GM18873 (cell line): ENCODE measurements around the gene RERE.

Experiments used
- ATAC-seq: cut with Tn5 transposase; IDR thresholded peaks from one replicate; pipeline ENCODE4 v1.9.1; 2021; ENCODE audit warnings: mild to moderate bottlenecking, moderate library complexity, moderate number of reproducible peaks; ENCODE audit not compliant: unreplicated experiment, low FRiP score

The RERE gene

DNA sequence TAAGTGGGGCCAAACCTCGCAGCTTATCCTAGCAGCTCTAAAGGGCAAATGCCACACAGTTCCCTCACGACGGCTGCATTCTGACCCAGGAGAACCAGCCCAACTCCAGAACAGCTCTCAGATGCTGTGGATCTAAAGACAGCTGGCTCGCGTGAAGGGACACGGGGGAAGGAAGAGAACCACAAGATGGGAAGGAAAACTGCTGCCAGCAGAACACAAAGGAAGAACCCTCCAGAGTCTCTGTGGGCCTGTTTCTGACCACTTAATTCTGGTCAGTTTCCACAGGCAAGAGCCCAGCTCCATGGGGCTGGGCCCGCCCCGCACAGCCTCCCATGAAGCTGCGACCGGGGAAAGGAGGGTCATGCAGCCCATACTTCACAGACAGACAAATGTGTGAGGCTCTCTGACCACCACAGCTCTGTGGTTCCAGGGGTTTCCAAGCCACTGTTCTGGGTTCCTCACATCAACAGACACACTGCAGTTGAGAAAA is 438.4 kb downstream of the RERE start:
- no peak for ATAC-seq

- ATAC-seq = no peak
Observed at GRCh38 chr1:8378178-8378577, 439.3 kb downstream of the RERE start.

- no peak for ATAC-seq
Observed at GRCh38 chr1:8377271-8377981, 440.0 kb downstream of the RERE start.

DNA sequence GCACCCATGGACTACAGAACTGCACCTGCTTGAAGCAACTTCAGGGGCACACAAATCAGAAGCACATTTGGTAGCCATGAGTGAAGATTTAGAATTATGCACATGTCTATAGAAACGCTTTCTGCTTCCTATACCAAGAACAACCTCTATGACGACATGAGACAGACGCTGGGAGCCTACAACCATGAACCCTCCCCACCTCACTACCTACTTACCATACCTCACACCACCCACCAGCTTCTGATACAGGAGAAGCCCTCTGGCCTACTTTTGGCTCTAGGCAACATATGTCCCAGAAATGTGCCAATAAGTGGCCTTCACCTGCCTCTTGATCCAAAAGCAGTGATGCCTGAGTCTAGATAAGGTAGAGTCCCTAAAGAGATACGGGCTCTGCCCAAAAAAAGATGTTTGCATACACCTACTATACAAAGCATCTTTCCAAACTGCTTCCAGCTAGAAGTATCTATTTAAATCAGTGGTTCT is 441.0 kb downstream of the RERE start:
- no peak for ATAC-seq

DNA sequence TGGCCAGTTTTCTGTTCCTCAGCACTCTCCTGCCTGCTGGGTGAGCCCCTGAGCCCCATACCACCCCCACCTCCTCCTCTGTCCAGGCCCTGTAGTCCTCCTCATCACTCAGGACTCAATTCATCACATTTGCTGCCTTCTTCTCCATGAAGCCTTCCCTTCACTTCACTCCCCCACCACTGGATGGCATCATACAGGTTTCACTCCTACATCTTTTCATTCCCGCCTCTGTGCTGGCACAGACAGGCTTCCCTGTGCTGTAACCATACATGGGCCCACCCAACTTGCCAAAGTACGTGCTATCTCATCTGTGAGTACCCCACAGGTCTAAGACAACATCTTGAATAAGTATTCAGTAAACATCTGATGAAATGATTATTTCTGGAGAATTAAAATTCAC is 442.6 kb downstream of the RERE start:
- no peak for ATAC-seq

- no peak for ATAC-seq
Observed at GRCh38 chr1:8374356-8374755, 443.1 kb downstream of the RERE start.

DNA sequence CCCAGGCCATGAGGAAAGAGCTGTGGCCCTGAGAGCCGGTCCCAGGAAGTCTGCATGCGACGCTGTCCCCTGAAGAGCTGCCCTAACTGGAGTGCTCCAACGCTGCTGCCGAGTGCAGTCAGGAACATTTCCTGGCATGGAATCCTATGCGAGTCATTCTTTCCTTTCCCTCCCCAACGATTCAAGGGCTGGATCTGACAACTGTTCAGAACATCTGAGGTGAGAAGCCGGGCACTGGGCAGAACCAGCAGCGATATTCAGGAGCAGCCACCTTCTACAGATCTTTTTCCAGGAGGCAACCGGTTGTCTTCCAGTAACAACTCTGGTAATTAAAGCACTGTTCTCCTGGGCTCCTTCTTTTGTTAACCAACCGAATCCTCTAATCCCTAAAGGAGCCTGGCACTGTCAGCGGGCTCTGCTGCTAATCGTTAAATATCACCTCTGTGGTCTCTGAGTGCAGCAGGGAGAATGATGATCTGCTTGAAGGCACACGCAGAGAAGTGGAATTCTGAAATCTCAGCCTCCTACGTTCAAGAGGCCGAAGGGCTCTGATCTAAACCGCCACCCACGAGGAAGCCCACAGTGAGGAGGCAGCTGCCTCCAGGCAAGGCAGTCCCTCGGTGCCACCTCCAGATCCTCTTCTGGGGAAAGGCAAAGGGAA is 443.7 kb downstream of the RERE start:
- no peak for ATAC-seq

DNA sequence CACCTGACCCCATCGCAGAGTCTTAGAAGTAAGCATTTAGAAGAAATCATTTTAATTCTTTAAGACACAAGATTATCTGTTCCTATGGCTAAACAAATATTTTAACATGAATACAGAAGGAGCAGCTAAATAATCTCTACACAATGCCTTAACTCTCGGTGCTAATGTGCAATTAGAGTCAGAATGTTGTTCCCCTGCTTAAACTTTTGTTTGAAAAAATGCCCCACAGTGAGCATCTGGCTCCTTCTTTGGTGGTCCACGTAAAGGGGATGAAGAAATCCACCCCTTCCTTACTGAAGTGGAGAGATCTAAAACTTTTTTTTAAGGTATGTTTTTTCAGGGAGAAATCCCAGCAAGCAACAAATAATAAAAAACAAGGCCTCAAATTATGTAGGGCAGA is 444.3 kb downstream of the RERE start:
- ATAC-seq = no peak

DNA sequence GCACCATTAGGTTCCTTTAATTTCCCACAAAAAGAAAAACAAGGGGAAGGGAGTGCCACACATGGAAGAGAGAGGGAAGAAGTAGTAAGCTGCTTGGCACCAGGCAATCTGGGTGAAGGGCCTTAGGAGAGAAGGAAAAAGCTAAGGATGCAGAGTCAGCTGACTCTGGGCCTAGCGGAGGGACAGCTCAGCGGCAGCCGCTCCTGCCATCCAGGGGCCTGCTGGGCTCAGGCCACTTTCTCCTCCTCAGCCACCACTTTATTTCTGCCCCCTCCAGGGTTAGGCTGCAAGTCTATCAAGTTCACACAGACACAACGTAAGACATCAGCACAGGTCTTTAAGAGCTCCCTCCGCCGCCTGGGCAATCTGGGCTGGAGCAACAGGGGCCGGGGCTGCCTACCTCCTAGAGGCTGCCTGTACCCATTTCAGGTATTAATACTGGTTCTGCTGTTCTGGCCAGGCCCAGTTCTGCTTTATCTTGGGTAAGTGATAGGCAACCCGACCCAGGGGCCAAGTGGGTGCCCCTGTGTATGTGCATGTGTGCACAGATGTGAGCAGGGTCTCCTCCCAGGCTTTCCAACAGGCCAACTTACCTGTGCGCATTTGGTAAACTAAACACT is 446.0 kb downstream of the RERE start:
- ATAC-seq = no peak

DNA sequence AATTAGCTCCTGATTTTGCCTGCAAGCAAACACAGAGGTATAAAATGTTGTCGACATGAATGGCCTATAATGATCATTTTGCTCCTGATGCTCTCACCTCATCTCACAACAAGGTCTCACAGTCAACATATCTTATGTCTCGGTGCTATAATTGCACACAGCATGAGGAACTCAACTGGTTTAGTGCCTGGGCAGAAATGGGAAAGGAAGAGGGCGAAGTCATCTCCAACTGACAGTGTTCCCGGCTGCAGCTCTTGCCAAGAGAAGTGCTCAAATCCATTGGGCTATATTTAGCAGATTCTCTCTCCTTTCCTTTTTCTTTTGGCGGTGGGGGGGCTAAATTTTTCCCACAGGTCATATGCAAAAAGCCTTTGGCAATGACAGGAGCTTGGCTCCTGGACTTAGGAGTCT is 446.5 kb downstream of the RERE start:
- ATAC-seq = no peak

GRCh38 chr1:8370046-8370881 is 447.2 kb downstream of the RERE start:
- no peak for ATAC-seq

GRCh38 chr1:8368956-8369639 is 448.3 kb downstream of the RERE start:
- no peak for ATAC-seq

DNA sequence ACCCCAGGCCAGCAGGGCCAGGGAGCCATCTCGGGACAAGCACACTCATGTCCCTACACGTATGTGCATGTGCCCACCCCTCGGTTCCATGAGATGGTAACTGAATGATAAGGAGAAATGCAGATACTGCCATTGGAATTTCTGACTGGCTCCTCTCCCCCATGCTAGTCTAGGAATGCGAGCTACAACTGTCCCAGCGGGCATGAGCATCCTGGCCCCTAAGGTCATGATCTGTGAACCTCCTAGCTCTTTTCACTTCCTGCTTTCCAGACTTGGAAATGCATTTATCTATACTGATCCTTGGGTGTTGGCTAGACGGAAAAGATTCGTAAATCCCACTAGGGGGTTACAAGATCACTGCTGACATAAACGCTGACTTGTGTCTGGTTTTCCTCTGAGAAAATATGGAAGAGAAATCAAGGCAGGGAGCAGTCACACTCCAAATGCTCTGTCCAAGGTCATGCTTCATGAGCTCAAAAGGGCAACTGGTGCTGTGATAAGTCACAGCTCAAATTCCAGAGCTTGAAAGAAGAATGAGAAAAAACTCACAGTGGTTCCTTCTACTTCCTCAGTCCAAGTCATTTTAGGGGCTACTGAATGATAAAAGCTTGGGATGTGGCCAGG is 449.8 kb downstream of the RERE start:
- ATAC-seq = no peak

DNA sequence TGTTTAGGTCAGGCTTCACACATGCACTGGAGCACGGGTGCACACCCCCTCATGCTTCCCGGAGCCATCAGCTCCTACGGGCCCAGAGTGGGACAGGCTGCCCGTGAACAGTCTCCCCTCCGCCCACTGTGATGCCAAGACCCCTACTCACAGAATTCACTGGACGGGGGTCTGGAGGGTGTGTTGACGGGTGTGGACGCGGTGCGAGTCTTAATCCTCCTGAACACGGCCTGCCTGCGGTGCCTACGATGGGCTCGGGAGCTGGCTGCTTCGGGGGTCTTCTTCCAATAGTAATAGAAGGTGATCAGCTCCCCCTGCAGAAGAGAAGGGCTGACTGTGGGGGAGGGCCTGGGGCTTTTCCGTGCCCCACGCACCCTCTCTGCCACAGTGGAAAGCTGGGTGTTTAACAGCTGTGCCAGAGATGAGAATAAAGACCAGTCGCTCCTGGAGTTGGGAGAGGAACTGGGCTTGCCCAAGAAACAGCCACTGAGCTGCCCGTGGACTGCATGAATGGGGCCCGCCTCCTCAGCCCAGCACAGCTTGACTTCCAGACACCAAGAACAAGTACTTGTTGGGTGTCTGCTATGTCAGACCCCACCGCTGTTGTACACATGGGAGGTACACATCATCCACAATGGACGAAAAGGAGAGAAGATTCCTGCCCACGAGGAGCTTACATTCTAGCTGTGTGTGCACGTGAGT is 451.6 kb downstream of the RERE start:
- no peak for ATAC-seq

DNA sequence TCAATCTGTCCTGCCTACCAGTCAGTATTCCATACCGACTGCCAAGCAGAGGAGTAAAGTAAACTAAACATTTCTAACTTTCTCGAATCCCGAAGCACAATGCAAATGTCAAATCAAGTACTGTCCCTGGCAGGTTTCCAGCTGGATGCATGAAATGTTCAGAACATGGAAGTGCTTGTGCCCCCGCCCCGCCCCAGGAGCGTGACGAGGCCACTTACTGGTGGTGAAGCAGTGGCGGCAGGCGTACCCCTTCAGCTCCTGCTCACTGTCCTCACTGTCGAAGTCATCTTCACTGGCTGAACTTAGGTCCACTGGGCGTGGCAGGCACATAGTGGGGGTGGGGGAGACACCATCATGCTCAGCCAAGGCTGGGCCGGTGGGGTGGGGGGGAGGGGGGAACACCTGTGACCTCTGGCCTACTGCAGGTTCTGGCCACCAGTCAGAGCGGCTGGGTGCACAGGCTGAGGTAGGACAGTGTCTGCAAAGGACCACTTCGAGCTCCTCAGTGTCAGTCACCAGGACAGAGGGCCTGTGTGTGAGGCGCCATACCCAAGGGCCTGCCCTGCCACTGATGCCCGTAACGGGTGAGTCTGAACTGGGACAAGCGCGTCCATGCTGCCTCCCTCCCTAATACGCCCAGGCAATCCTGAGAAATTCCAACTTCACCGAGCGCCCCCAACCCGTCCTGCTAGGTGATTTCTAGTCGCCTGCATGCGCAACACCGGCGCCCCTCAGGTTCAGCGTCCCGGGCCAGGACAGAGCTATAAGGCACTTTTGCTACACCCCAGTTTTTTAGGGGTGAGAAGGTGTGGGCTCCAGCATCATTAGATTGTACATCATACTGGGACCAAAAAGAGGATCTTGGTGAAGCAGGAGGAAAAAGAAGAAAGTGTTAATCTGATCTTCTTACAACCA is 452.7 kb downstream of the RERE start:
- ATAC-seq = no peak

DNA sequence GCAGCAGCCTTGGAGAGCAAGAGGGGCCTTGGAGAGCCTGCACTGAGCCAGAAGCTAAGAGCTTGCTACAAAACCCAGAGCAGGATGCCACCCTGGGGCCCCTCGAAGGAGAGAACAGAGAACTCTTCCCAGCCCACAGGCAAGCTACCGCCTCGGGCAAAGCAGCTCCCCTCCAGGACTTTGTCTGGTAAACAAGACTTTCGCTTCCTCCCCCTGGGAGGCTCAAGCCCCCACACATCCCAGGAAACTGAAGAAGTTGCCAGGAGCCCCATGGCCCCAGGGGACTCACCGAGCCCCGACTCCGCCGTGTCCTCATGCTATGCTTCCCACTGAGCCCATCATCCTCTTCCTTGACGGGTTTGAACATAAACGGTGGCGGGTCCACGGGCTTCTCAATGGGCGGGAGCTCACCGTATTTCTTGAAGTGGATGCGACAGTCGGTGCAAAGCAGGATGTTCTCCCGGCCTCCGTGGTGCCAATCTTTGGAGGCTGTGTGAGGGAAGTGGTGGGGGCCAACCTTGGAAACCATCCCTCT is 453.6 kb downstream of the RERE start:
- ATAC-seq = no peak

DNA sequence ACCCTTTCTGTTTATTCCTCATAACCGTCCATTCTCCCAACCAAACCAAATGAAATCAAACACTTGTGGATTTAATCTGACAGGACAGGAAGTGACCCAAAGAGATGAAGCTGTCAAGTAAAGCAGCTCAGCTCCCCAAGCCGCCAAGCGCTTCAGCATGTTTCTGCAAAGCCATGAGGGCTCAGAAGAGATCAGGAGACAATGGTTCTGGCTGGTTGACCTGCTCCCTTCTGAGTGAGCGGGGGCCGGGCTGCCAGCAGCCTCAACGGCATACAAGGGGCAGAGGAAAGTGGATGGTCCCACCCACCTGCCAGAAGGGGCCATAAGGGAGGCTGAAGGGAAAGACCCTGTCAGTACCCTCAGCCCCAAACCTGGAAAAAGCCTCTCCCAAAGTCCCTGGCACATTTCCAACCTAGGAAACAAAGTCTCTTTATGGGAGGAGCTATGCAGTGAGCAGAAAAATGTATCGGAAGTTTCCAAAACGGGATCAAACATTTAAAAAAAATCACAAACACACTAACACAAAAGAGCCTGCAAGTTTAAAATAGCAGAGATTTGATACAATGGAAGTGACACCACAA is 454.2 kb downstream of the RERE start:
- ATAC-seq = no peak
